Activated T-helper 17 cell treated with anti-CD3 and anti-CD28 coated beads, Interleukin-2, amount 50 U/mL, for 72 hours (primary cell): ENCODE results near the gene RGS9. TPM values are rescaled to one million over a fixed set of nuclear protein-coding genes. Genes with fewer than 3 reads are reported as not detected.

Source experiments
- ATAC-seq: fragments of 150-1000 bp; cut with Tn5 transposase; replicated peaks from 2 replicates; pipeline ENCODE4 v1.10.0; 2021; ENCODE audit warnings: mild to moderate bottlenecking, moderate library complexity
- H3K27ac Mint-ChIP-seq: one replicate; pipeline ENCODE4 v1.8.0; 2022; ENCODE audit warnings: mixed read lengths
- H3K27me3 Mint-ChIP-seq: one replicate; pipeline ENCODE4 v1.8.0; 2022; ENCODE audit warnings: mixed read lengths
- H3K36me3 Mint-ChIP-seq: one replicate; pipeline ENCODE4 v1.8.0; 2022; ENCODE audit warnings: low read depth, mild to moderate bottlenecking, mixed read lengths
- H3K4me1 Mint-ChIP-seq: one replicate; pipeline ENCODE4 v1.8.0; 2022; ENCODE audit warnings: mixed read lengths
- H3K4me3 Mint-ChIP-seq: one replicate; pipeline ENCODE4 v1.8.0; 2022; ENCODE audit warnings: mild to moderate bottlenecking, mixed read lengths
- H3K9me3 Mint-ChIP-seq: one replicate; pipeline ENCODE4 v1.8.0; 2022; ENCODE audit warnings: mixed read lengths
- total RNA-seq, 2 donors: library from RNA; stranded (reverse); gene quantifications; one replicate each; pipeline ENCODE4 v1.2.3, GENCODE V29; 2022

The RGS9 gene
- total RNA-seq, 2 donors from 2014 or later: 5.1 to 7.5 TPM

- H3K4me1 Mint-ChIP-seq: peaks cover 10% of the 10 kb centered on the region
- ATAC-seq: no peak
- no peak overlapping the region for H3K4me3 Mint-ChIP-seq
- H3K9me3 Mint-ChIP-seq: no peaks in the 10 kb centered on the region
- no peaks in the 10 kb centered on the region for H3K27me3 Mint-ChIP-seq
- H3K36me3 Mint-ChIP-seq: no peaks in the 10 kb centered on the region
- no peak overlapping the region for H3K27ac Mint-ChIP-seq
Measured at GRCh38 chr17:65156835-65157565, 19.8 kb downstream of the RGS9 start.

- ATAC-seq: no peak
- no peaks in the 10 kb centered on the region for H3K36me3 Mint-ChIP-seq
- H3K4me1 Mint-ChIP-seq: peaks cover 10% of the 10 kb centered on the region
- H3K4me3 Mint-ChIP-seq: no peak overlapping the region
- no peaks in the 10 kb centered on the region for H3K27me3 Mint-ChIP-seq
- H3K9me3 Mint-ChIP-seq: no peaks in the 10 kb centered on the region
- H3K27ac Mint-ChIP-seq: no peak overlapping the region
Measured at GRCh38 chr17:65158041-65158440, 20.9 kb downstream of the RGS9 start.

GRCh38 chr17:65158622-65159021, 21.5 kb downstream of the RGS9 start:
- no peak overlapping the region for H3K4me3 Mint-ChIP-seq
- no peaks in the 10 kb centered on the region for H3K27me3 Mint-ChIP-seq
- H3K4me1 Mint-ChIP-seq: peaks cover 13% of the 10 kb centered on the region
- ATAC-seq: no peak
- no peaks in the 10 kb centered on the region for H3K9me3 Mint-ChIP-seq
- peak overlapping the region; percentile 22 for H3K27ac Mint-ChIP-seq
- H3K36me3 Mint-ChIP-seq: no peaks in the 10 kb centered on the region

GRCh38 chr17:65160516-65160915, 23.3 kb downstream of the RGS9 start:
- Mint-ChIP-seq H3K36me3 (no peaks in the 10 kb centered on the region), H3K27me3 (no peaks in the 10 kb centered on the region), H3K4me1 (peaks cover 17% of the 10 kb centered on the region), H3K9me3 (no peaks in the 10 kb centered on the region), H3K27ac (no peak overlapping the region), H3K4me3 (no peak overlapping the region)
- no peak for ATAC-seq

GRCh38 chr17:65163990-65164495, 26.9 kb downstream of the RGS9 start:
- ATAC-seq: peak; percentile 100
- H3K27me3 Mint-ChIP-seq: no peaks in the 10 kb centered on the region
- no peaks in the 10 kb centered on the region for H3K9me3 Mint-ChIP-seq
- peak overlapping the region; percentile 2 for H3K4me3 Mint-ChIP-seq
- peaks cover 15% of the 10 kb centered on the region for H3K4me1 Mint-ChIP-seq
- no peaks in the 10 kb centered on the region for H3K36me3 Mint-ChIP-seq
- H3K27ac Mint-ChIP-seq: peak overlapping the region; percentile 61

- Mint-ChIP-seq H3K4me3 (no peak overlapping the region), H3K27ac (no peak overlapping the region), H3K36me3 (no peaks in the 10 kb centered on the region), H3K27me3 (no peaks in the 10 kb centered on the region), H3K4me1 (peaks cover 21% of the 10 kb centered on the region), H3K9me3 (no peaks in the 10 kb centered on the region)
- no peak for ATAC-seq
Measured at GRCh38 chr17:65166787-65167186, 29.6 kb downstream of the RGS9 start.

- Mint-ChIP-seq H3K36me3 (no peaks in the 10 kb centered on the region), H3K4me1 (peaks cover 21% of the 10 kb centered on the region), H3K27me3 (no peaks in the 10 kb centered on the region), H3K9me3 (no peaks in the 10 kb centered on the region), H3K27ac (no peak overlapping the region), H3K4me3 (no peak overlapping the region)
- ATAC-seq: no peak
Measured at GRCh38 chr17:65167566-65167965, 30.4 kb downstream of the RGS9 start.

GRCh38 chr17:65169691-65170090, 32.5 kb downstream of the RGS9 start:
- H3K9me3 Mint-ChIP-seq: no peaks in the 10 kb centered on the region

GRCh38 chr17:65170839-65171238, 33.7 kb downstream of the RGS9 start:
- H3K36me3 Mint-ChIP-seq: no peaks in the 10 kb centered on the region
- H3K9me3 Mint-ChIP-seq: no peaks in the 10 kb centered on the region
- no peak overlapping the region for H3K27ac Mint-ChIP-seq
- no peak for ATAC-seq
- H3K27me3 Mint-ChIP-seq: no peaks in the 10 kb centered on the region
- peaks cover 6% of the 10 kb centered on the region for H3K4me1 Mint-ChIP-seq
- no peak overlapping the region for H3K4me3 Mint-ChIP-seq

More at GRCh38 chr17:65169691-65170090, 32.5 kb downstream of the RGS9 start:
- ATAC-seq: no peak
- H3K4me1 Mint-ChIP-seq: peaks cover 8% of the 10 kb centered on the region
- no peaks in the 10 kb centered on the region for H3K36me3 Mint-ChIP-seq
- H3K27ac Mint-ChIP-seq: no peak overlapping the region
- H3K4me3 Mint-ChIP-seq: no peak overlapping the region
- H3K27me3 Mint-ChIP-seq: no peaks in the 10 kb centered on the region

- H3K4me3 Mint-ChIP-seq: no peak overlapping the region
- peaks cover 10% of the 10 kb centered on the region for H3K4me1 Mint-ChIP-seq
- ATAC-seq: no peak
- no peaks in the 10 kb centered on the region for H3K36me3 Mint-ChIP-seq
- H3K27me3 Mint-ChIP-seq: no peaks in the 10 kb centered on the region
- peaks cover 3% of the 10 kb centered on the region for H3K9me3 Mint-ChIP-seq
- no peak overlapping the region for H3K27ac Mint-ChIP-seq
Measured at GRCh38 chr17:65171752-65172151, 34.6 kb downstream of the RGS9 start.

GRCh38 chr17:65172496-65173136, 35.4 kb downstream of the RGS9 start:
- Mint-ChIP-seq H3K27me3 (no peaks in the 10 kb centered on the region), H3K4me1 (peaks cover 19% of the 10 kb centered on the region), H3K9me3 (peaks cover 11% of the 10 kb centered on the region), H3K36me3 (no peaks in the 10 kb centered on the region), H3K4me3 (no peak overlapping the region), H3K27ac (no peak overlapping the region)
- no peak for ATAC-seq

GRCh38 chr17:65173284-65173793, 36.2 kb downstream of the RGS9 start:
- Mint-ChIP-seq H3K27me3 (no peaks in the 10 kb centered on the region), H3K4me3 (no peak overlapping the region), H3K4me1 (peaks cover 23% of the 10 kb centered on the region), H3K27ac (no peak overlapping the region), H3K9me3 (peaks cover 13% of the 10 kb centered on the region), H3K36me3 (no peaks in the 10 kb centered on the region)
- peak; percentile 93 for ATAC-seq

- peaks cover 23% of the 10 kb centered on the region for H3K4me1 Mint-ChIP-seq
- H3K27me3 Mint-ChIP-seq: no peaks in the 10 kb centered on the region
- peak; percentile 3 for ATAC-seq
- H3K36me3 Mint-ChIP-seq: no peaks in the 10 kb centered on the region
- H3K27ac Mint-ChIP-seq: no peak overlapping the region
- H3K4me3 Mint-ChIP-seq: no peak overlapping the region
- peaks cover 13% of the 10 kb centered on the region for H3K9me3 Mint-ChIP-seq
Measured at GRCh38 chr17:65173976-65174683, 37.0 kb downstream of the RGS9 start.

GRCh38 chr17:65174974-65175373, 37.8 kb downstream of the RGS9 start:
- no peaks in the 10 kb centered on the region for H3K27me3 Mint-ChIP-seq
- peaks cover 13% of the 10 kb centered on the region for H3K9me3 Mint-ChIP-seq
- no peak for ATAC-seq
- H3K36me3 Mint-ChIP-seq: no peaks in the 10 kb centered on the region
- no peak overlapping the region for H3K4me3 Mint-ChIP-seq
- H3K27ac Mint-ChIP-seq: no peak overlapping the region
- peaks cover 28% of the 10 kb centered on the region for H3K4me1 Mint-ChIP-seq
